ENCODE measurements around the gene DLG5. TPM values are rescaled to one million over a fixed set of nuclear protein-coding genes. Genes with fewer than 3 reads are reported as not detected.

Gene DLG5
- total RNA-seq, 1 experiment from 2014 or later, result 22.6 TPM

DNA sequence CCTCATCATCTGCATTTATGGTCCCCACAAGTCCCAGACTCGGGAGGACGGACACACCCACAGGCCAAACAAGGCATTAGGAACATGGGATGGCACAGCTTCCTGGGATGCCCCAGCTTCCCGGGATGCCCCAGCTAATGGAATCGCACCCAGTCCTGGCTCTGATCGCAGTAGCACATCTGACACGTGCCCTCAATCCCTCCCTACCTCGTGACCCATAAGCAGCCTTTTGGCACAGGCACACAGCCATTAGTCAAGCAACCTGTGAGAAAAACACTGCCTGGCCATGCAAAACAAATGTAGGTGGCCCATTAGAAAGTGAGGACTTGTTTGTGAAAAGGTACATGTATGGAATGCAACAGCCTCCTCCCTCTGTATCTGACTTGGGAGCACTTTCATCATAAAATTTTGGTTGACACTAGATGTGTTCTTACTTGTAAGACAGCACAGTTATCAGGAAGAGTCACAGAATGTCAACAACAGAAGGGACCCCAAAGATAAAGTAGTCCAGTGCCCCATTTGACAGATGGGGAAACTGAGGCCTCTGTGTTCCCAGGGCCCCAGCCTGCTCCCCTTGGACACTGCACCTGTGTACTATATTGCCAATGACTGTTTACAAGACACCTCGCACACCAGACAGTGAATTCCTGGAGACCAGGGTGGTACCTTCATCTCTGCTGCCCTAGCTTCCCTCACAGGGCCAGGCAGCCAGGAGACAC, 34.4 kb downstream of the DLG5 start:
- no peak for DNase-seq (ENCODE audit: low read depth)

DNA sequence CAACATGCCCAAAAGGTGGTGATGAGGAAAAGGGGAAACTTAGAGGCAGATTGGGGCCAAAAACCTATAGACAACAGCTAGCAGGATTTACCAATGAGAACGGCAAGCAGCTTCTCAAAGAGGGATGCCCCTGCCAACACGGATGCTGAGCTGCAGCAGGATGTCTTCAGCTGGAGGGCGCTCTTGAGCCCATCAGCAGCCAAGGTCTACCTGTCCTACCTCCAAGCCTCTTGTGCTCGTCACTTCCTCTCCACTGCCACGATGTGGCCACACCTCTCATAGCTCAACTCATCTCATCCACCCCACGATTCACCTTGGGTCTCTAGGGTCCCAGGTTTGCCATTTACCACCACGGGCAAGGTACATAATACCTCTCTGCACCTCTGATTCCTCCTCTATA, 36.5 kb downstream of the DLG5 start:
- DNase-seq (ENCODE audit: low read depth), result no peak

DNA sequence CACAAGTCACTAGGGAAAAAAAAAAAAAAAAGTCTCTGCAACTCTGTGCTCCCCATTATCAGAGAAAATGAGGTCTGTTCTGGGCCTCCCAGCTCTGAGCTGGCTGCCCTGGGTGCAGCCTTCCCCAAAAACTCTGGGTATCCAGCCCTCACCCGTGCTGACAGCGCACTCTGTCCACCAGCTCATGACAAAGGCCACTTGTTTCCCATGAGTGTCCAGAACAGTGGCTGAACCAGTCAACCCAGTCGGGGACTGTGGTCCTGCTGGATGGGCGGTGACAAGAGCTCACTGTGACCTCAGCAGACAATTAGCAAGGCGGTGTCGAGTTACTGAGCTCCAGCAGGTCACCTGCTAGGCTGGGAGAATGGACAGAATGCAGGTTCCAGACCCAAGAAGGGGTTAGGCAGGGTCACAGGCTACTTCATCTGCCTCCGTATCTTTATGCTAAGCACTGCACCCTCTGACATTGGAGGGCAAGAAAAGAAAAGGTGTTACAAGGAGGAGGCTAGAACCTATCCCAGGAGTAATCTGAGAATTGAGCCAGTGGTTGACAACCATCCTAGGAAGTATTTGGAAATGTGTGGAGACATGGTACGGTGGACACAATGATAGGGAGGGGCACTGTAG, 37.2 kb downstream of the DLG5 start:
- no peak for DNase-seq (ENCODE audit: low read depth)

DNA sequence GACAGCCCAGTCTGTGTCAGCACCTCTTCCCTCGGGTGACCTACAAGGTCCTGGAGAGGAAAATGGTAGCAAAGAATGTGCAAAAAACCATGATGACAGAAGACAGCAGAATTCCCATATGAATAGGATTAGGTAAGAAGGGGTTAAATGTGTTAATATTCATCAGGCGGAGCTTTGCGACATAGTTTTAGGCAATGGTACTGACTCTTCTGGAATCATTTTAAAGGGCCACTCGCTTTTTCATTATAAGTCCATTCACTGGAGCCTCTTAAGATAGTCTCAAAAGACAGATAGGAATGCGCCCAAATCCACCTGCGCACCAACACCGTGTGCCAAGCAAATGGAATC, 38.2 kb downstream of the DLG5 start:
- DNase-seq (ENCODE audit: low read depth), result no peak

DNA sequence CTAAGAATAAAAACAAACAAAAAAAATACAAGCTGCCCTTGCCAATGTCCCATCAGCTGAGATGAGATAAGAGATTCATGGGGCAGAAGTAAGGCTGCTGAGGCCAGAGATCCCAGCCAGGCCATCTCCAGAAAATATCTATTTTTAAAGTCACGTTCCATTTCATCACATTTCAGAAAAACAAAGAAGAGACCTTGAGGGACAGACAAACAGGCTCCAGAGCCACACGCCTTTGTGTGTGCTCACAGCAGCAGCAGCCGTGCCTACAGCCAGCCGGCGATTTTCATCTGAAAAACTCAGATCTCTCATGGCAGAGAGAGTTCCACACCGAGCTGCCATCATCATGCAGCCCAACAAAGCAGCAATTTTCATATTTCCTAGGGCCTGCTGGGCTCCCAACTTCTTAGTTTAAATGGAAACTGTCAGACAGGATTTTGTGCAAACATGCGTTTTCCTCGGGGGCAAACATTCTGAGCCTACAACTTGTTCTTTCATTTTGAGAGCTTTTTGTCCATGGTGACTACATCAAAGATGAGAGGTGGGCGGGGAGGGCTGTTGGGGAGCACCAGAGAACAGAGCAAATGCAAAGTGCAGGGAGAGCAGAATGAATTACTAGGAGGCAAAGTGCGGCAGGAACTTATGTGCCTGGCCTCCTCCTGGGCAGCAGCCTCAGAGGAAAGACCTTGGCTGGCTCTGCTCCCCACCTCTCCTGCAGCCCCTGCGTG, 38.8 kb downstream of the DLG5 start:
- DNase-seq (ENCODE audit: low read depth), result peak; percentile 23

DNA sequence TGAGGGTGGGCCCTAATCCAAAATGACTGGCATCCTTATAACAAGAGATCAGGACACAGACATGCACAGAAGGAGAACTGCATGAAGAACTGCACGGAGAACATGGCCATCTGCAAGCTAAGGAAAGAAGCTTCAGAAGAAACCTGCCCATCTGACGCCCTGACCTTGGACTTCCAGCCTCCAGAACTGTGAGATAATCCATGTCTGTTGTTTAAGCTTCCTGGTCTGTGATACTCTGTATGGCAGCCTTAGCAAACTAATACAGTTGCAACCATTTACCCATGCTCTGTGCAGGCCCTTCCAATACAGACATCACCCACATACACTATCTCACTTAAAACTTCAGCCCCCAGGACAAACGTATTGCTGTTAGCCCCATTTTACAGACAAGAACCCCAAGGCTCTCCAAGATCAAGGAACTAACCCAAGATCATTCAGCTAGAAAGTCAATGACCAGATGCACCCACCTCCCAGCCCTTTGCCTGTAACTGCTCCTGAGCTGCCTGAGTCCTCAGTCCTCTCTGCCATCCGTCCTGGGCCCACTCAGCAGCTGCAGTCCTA, 39.7 kb downstream of the DLG5 start:
- no peak for DNase-seq (ENCODE audit: low read depth)

DNA sequence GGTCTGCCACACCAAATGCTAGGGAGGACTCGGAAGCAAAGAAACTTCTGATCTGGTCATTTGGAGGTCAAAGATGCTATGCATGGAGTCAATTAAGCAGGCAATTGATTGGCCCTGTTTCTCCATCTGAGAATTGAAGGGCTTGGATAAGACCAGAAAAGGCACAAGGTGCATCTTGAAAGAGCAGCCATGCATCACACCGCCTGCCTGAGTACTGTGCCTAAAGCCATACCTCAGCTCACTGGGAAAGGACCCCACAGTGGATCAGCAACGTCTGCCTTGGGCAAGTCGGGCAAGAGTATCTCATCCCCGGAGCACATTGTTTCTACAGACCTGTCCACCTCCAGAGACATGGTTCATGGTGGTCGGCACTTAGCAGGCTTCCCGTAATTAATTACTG, 42.4 kb downstream of the DLG5 start:
- no peak for DNase-seq (ENCODE audit: low read depth)

DNA sequence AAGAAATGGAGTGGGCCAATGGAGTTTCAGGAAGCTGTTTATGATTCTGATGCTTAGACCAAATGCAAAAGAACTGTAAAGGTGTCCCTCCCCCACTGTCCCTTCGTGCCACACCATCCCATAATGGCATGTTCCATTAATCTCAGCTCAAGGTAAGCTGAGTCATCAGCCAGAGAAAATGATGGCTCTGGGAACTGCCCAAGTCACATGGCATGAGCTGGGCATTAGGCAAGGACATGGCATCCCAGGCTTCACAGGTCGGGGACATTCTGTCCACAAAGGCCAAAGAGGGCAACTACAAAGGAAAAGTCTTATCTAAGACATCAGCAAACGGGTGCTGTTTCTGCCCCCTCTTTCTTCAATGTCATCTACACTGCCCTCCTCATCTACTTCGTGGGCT, 44.9 kb downstream of the DLG5 start:
- no peak for DNase-seq (ENCODE audit: low read depth)

DNA sequence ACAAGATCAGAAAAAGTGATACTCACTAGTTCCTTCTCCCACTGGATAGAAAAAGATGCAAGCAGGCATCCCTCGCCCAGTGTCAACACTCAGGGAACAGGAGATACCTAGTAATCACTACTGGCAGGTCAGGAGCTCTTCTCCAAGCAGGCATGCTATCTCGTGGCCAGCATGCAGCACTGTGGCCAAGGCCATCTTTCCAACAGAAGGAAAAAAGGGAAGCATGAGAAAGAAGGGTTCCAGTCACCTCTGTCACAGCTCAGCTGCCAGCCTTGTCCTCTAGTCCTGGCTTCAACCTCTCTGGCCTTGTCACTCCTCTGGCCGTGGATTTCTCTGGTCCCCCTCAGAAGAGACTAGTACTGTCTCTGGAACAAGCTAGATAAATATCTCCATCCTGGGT, 45.3 kb downstream of the DLG5 start:
- no peak for DNase-seq (ENCODE audit: low read depth)

DNA sequence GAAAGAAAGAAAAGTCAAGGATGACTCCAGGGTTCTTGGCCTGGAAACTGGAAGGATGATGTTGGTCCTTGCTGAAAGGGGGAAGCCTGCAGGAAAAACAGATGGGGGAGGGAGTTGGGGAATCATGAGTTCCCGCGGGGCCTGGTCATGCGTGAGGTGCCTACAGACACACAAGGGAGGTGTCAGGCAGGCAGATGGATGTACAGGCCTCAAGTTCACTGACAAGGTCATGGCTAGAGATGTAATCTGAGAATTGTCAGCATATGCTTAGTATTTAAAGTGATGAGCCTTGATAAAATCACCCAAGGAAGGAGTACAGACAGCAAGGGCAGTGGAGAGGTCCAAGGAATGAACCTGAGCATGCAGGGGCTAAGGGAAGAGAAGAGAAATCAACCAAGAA, 46.8 kb downstream of the DLG5 start:
- no peak for DNase-seq (ENCODE audit: low read depth)

DNA sequence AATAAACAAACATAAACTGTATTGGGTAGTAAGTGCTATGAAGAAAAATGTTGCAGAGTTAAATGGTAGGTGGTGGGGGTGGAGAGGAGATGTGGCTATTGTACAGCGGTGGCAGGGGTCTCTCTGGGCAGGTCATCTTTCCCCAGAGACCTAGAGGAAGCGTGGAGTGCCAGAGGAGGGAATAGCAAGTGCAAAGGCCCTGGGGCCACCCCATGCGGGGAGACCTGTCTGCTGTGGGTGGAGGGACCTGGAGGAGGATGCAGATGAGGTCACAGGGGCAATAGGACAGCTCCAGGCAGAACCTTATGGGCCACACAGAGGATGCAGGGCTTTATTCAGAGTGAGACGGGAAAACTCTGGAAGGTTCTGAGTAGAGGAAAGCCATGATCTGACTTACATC, 47.5 kb downstream of the DLG5 start:
- no peak for DNase-seq (ENCODE audit: low read depth)

DNA sequence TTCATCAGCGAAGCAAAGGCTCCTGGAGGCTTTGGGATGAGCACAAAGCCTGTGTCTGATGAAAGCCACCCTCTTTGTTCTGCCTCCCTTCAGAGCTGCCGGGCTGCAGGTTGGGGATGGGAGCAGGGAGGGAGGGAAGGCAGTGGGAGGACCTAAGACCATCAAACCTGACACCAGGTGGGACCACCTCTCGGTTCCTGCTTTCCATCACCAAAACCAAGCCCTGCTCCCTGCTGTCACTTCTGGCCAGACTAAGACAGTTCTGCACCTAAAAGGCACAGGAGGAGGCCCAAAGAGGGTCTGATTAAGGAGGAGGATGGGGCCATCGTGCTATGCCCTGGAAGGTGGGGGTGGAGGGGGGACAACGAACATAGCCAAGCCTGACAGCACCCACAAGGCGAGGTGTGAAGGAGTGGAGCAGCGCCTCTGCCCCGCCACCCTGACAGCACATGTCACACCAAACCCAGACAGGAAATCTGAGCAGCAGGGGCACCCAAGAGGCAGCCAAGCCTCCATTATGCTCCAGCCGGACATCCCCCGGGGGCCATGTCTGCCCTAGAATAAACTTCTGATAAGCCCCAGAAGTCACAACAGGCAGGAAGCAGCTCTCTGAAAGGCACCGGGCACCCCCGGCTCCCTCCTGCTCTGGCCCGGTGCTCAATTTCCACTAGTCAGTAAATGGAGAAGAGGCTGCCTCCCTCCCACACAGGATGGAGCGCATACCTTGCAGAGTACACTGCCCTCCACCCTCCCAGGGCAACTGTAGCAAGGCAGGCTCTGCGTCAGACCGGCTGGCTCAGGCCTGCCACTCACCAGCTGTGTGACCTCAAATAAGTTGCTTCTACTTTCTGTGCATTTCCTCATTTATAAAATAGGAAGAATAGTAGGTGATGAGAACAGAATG, 48.9 kb downstream of the DLG5 start:
- DNase-seq (ENCODE audit: low read depth), result peak; percentile 34

DNA sequence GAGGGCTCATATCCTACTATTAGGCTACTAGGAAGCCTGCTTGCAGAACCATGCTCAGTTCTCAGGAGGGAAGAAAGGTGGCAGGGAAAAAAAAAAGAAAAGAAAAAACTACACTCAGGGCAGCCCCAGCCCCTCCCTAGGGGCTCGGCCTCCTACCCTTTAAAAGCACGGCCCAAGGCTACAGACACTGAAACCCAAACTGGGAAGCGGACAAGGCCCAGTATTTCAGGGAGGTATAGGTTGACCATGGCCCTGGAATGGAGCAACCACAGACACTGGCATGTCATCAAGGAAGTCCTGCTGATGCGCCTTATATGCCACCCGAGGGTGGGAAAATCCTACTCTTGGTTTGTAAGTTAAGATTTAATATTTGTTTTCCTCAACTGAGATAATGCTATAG, 50.8 kb downstream of the DLG5 start:
- DNase-seq (ENCODE audit: low read depth), result no peak

DNA sequence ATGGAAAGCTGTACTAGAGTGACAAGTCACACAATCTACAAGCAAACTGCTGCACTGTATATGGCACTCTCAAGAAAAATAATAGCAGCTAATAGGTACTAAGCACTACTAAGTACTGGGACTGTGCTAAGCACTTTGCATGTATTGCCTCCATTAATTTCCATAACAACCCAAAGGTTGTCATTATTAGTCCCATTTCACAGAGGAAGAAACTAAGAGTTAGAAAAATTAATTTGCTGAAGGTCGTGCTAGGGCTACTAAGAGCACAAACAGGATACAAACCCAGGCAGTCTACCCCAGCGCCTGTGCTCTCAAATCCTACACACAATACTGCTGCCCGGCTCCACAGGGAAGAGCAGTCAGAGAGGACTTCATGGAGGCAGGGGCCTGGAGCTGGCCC, 51.7 kb downstream of the DLG5 start:
- DNase-seq (ENCODE audit: low read depth), result no peak

DNA sequence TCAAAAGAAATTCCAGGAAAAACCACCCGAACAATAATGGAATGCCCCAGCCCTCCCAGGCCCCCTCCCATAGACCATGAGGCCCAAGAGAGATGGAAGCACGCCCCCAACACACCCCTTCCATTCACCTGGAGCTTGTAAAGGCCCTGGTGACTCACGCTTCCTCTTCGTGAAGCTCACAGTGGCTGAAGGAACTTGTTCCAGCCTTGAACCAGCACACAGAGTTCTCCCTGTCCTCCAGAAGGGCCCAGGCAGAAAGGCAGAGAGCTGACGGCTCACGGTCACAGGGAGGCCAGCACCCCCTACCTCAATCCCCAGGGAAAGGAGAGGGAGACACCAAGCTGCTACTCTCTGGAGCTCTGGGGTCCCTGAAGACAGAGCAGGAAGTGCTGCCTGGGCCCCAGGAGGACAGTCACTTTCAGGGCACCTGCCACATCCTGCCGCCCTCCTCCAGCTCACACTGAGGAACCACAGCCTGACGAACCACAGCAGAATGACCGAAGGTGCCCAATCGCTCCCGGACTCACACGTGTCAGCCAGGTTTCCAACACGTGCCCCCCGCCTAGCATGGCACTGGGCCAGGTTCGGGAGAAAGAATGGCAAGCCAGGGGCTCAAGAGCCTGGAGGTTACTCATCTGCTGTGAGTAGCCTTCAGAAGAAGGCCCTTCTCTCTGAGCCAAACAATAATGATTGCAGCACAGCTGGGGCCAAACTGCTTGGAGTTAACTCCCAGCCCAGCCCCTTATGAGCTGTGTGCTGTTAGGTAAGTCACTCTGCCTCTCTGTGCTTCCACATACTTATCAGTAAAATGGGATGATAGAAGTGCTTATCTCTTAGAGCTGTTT, 52.8 kb downstream of the DLG5 start:
- peak; percentile 18 for DNase-seq (ENCODE audit: low read depth)

DNA sequence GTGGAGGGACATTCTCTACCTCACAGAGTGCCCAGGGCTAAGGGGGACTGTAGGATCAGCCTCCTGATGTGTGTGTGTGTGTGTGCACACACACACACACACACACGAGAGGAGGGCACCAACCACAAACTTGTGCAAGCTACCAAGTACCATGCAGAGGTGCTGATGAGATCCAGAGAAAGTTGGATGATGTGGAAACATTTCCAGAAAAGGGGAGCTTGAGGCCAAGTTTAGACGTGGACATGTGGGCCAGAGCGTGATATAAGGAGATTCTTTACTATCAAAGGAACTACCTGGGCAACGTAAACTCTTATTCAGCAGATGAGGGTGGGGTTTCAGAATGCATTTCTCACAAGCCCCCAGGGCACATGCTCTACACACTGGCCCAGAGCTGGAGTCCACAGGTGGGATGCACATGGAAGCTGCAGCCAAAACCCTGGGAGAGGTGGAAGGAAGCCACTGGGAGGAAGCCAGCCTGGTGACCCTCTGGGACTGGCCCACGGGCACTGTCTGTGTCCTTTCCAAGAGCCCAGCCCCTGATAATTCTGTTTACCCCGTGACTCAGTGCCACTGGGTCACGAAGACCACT, 53.5 kb downstream of the DLG5 start:
- DNase-seq (ENCODE audit: low read depth), result no peak

DNA sequence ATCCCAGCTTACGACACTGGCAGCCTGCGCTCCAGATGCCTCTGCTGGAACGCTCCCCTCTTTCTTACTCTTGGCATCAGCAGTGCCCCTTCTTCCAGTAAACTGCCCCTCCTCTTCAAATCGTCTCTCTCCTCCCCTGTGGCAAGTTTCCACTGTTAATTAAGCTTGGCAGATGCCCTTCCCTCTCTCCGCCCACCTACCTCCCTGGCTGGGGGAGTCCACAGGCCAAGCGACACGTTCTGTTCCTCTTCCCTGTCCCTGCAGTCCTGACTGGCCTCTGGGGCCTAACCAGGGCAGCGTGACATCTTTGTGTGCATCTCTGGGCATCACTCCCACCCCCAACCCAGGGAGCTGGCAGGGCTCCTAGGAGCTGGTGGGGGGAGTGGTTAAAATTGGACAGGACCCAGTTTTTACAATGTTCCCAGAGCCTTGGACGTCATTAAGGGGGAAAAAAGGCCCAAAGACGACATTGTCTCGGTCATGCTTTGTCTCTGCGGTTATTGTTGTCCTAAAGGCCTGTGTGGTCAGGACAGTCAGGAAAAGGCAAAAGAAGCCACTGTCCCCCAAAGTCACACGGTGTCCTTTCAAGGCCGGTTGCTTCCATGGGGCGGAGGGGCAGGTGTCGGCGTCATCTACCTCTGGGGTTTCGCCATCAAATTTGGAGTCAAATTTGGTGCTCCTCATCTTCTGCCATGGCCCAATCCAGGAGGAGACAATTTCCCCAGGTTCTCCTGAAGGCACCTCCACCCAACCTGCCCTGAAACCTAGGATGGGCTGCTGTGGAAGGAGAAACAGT, 54.2 kb downstream of the DLG5 start:
- no peak for DNase-seq (ENCODE audit: low read depth)

DNA sequence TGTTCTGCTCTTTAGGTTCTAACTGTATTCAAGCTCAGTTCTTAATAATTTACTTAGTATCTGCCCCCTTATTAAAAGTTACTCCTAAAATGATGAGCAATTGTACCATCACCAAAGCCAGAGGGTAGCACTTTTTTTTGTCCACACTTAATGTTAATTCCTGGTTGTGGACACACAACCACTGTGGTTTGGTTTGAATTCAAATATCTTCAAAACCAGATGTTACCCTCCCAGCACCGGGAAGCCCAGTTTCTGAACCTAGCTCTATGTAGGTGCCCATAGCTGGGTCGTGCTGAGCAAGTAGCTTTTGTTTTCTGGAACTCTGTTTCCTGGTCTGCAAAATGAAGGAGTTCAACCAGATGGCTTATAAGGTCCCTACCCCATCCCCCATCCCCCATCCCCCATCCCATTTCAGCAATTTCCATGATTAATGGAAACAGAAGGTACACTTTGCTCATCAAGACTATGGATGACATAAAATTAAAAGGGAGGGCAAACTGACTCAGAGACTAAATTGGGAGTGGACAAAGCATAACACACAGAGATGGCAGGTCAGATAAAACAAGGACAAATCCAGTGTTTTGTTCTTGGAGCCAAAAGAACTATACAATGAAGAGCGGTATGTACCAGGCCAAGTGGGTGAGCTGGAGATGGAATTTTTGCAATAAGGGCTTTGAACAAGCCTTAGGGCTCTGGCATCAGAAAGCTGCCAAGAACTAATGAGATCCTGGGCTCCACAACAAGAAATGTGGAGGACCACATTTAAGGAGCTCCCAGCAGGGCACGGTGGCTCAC, 56.7 kb downstream of the DLG5 start:
- DNase-seq (ENCODE audit: low read depth), result peak; percentile 14

DNA sequence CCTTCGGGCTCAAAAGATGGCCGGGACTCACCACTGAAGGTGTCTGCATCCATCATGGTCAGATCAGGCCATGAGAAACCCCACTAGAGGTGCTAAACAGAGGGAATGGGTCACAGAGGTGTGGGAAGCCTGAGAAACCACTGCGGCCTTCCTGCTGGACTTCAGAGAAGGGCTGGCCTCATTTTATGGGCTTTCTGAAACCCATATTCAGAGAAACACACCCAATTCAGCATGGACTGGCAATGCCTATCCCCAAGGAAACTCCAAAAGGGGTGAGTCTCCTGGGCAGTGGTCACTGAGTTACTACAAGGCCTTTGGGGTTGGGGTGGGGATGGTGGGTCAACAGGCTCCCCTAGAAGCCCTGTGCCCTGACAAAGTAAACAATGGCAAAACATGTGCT, 58.0 kb downstream of the DLG5 start:
- no peak for DNase-seq (ENCODE audit: low read depth)

Measured in LHCN-M2 (cell line).